ENCODE results near the gene C14orf132.

GRCh38 chr14:96035456-96035855, 3.7 kb upstream of the C14orf132 start:
- TF ChIP-seq POLR2A (IDR thresholded peaks at IDR 0.05) (no peak), CTCF (IDR thresholded peaks at IDR 0.05) (no peak), EP300 (IDR thresholded peaks at IDR 0.05) (no peak)
